Activated T-helper 1 cell treated with anti-CD3 and anti-CD28 coated beads, Interleukin-2, amount 50 U/mL, for 16 hours (primary cell): Measurements from ENCODE around the gene NIPSNAP3A.

Source experiments
- DNase-seq, 2 donors: peaks; one replicate each; pipeline ENCODE4 v3.0.0-alpha.2; 2020; ENCODE audit warnings: low read depth in 1 of 2, low spot score in 1 of 2

The NIPSNAP3A gene

DNA sequence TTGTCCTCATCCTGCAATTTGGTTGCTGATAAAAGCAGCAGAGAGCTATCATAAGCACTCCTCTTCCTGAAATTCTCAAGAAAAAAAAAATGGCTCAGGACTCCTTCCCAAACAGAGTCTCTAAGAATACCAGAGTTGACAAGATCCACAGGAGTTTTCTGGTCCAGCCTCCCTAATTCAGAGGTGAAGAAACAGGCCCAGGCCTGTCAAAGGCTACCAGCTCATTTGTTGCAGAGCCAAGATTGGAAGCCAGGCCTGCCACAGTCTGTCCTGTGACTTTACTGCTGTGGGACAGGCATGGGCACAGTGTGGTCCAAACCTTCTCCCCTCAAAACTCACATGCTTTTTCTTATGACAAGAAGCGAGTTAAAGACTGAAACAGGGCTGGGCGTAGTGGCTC, 58.0 kb downstream of the NIPSNAP3A start:
- DNase-seq = no peak

GRCh38 chr9:104808035-104808614, 60.6 kb downstream of the NIPSNAP3A start:
- DNase-seq = no peak
